Measurements from ENCODE around the gene POLR3K. TPM values are rescaled to one million over a fixed set of nuclear protein-coding genes. Genes with fewer than 3 reads are reported as not detected.
"Not testable (repeated sequence)": the region's sequence is repeated elsewhere in the genome, so short reads cannot be mapped to it uniquely, and the experiment has no call there.

The POLR3K gene
- total and polyA plus RNA-seq, 4 donors, result 2.8 to 9.8 (median 7.4) TPM

DNA sequence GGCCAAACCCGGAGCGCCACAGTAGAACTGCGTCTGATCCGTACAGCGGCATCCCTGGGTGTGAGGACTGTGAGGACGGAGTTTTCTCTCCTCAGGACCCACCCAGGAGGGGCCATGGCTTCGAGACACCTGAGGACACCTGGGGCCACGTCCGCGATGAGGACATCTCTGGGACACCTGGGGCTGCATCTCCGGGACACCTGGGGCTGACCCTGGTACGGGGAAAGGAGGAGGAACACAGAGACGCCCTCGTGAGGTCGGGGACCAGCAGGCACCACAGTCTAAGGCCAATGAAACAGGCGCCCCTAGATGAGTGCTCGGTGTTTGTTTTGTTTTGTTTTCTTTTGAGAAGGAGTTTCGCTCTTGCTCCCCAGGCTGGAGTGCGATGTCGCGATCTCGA, 29.3 kb downstream of the POLR3K start:
- H3K9me3 ChIP-seq (ENCODE audit: control insufficient read depth in 4 of 4, low read length in 3 of 4); H3K4me1 ChIP-seq (ENCODE audit: control insufficient read depth in 4 of 4, insufficient read depth in 4 of 4, low read length in 3 of 4); H3K36me3 ChIP-seq (ENCODE audit: control insufficient read depth in 4 of 4, insufficient read depth in 3 of 4, low read depth in 1 of 4, low read length in 3 of 4); H3K4me3 ChIP-seq (ENCODE audit: low read depth in 1 of 3, low read length in 3 of 3); DNase-seq (ENCODE audit: low spot score); H3K9ac ChIP-seq (ENCODE audit: low read depth in 1 of 2, low read length in 2 of 2); H3K27ac ChIP-seq (ENCODE audit: low read depth in 1 of 2, low read length in 2 of 2); H3K27me3 ChIP-seq (ENCODE audit: control insufficient read depth in 4 of 4, insufficient read depth in 4 of 4, low read length in 3 of 4): not testable (repeated sequence)
- WGBS, result 89% methylated on average over 16 of the region's 22 CpGs

GRCh38 chr16:20886-21285, 32.5 kb downstream of the POLR3K start:
- WGBS, result 89% methylated on average over 12 of the region's 12 CpGs
- not testable (repeated sequence) for H3K9me3 ChIP-seq (ENCODE audit: control insufficient read depth in 4 of 4, low read length in 3 of 4); H3K4me1 ChIP-seq (ENCODE audit: control insufficient read depth in 4 of 4, insufficient read depth in 4 of 4, low read length in 3 of 4); H3K27me3 ChIP-seq (ENCODE audit: control insufficient read depth in 4 of 4, insufficient read depth in 4 of 4, low read length in 3 of 4); DNase-seq (ENCODE audit: low spot score); H3K27ac ChIP-seq (ENCODE audit: low read depth in 1 of 2, low read length in 2 of 2); H3K36me3 ChIP-seq (ENCODE audit: control insufficient read depth in 4 of 4, insufficient read depth in 3 of 4, low read depth in 1 of 4, low read length in 3 of 4); H3K9ac ChIP-seq (ENCODE audit: low read depth in 1 of 2, low read length in 2 of 2); H3K4me3 ChIP-seq (ENCODE audit: low read depth in 1 of 3, low read length in 3 of 3)

- not testable (repeated sequence) for H3K4me3 ChIP-seq (ENCODE audit: low read depth in 1 of 3, low read length in 3 of 3); H3K9ac ChIP-seq (ENCODE audit: low read depth in 1 of 2, low read length in 2 of 2); H3K36me3 ChIP-seq (ENCODE audit: control insufficient read depth in 4 of 4, insufficient read depth in 3 of 4, low read depth in 1 of 4, low read length in 3 of 4); H3K27ac ChIP-seq (ENCODE audit: low read depth in 1 of 2, low read length in 2 of 2); H3K27me3 ChIP-seq (ENCODE audit: control insufficient read depth in 4 of 4, insufficient read depth in 4 of 4, low read length in 3 of 4); H3K4me1 ChIP-seq (ENCODE audit: control insufficient read depth in 4 of 4, insufficient read depth in 4 of 4, low read length in 3 of 4); DNase-seq (ENCODE audit: low spot score); H3K9me3 ChIP-seq (ENCODE audit: control insufficient read depth in 4 of 4, low read length in 3 of 4)
- WGBS, result 92% methylated on average over 19 of the region's 20 CpGs
These were observed 36.2 kb downstream of the POLR3K start for GRCh38 chr16:17062-17765.

- TF ChIP-seq RAD21 (IDR thresholded peaks at IDR 0.05), result peak; percentile 9 to 45
- TF ChIP-seq, protein P1, sequence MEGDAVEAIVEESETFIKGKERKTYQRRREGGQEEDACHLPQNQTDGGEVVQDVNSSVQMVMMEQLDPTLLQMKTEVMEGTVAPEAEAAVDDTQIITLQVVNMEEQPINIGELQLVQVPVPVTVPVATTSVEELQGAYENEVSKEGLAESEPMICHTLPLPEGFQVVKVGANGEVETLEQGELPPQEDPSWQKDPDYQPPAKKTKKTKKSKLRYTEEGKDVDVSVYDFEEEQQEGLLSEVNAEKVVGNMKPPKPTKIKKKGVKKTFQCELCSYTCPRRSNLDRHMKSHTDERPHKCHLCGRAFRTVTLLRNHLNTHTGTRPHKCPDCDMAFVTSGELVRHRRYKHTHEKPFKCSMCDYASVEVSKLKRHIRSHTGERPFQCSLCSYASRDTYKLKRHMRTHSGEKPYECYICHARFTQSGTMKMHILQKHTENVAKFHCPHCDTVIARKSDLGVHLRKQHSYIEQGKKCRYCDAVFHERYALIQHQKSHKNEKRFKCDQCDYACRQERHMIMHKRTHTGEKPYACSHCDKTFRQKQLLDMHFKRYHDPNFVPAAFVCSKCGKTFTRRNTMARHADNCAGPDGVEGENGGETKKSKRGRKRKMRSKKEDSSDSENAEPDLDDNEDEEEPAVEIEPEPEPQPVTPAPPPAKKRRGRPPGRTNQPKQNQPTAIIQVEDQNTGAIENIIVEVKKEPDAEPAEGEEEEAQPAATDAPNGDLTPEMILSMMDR (IDR thresholded peaks at IDR 0.05; ENCODE audit: low read depth, low read length, missing input control), result peak; percentile 51
- 44% methylated on average over 12 of the region's 27 CpGs for WGBS
- not testable (repeated sequence) for DNase-seq (ENCODE audit: low spot score); H3K27ac ChIP-seq (ENCODE audit: low read depth in 1 of 2, low read length in 2 of 2); H3K4me3 ChIP-seq (ENCODE audit: low read depth in 1 of 3, low read length in 3 of 3); H3K27me3 ChIP-seq (ENCODE audit: control insufficient read depth in 4 of 4, insufficient read depth in 4 of 4, low read length in 3 of 4); H3K4me1 ChIP-seq (ENCODE audit: control insufficient read depth in 4 of 4, insufficient read depth in 4 of 4, low read length in 3 of 4); H3K36me3 ChIP-seq (ENCODE audit: control insufficient read depth in 4 of 4, insufficient read depth in 3 of 4, low read depth in 1 of 4, low read length in 3 of 4); H3K9ac ChIP-seq (ENCODE audit: low read depth in 1 of 2, low read length in 2 of 2); H3K9me3 ChIP-seq (ENCODE audit: control insufficient read depth in 4 of 4, low read length in 3 of 4)
These were observed 42.6 kb downstream of the POLR3K start for GRCh38 chr16:10772-11171.

- Histone ChIP-seq H3K27me3 (ENCODE audit: control insufficient read depth in 4 of 4, insufficient read depth in 4 of 4, low read length in 3 of 4) (no peaks in the 10 kb centered on the region), H3K4me3 (ENCODE audit: low read depth in 1 of 3, low read length in 3 of 3) (no peak overlapping the region), H3K9ac (ENCODE audit: low read depth in 1 of 2, low read length in 2 of 2) (no peak overlapping the region), H3K9me3 (ENCODE audit: control insufficient read depth in 4 of 4, low read length in 3 of 4) (no peaks in the 10 kb centered on the region), H3K4me1 (ENCODE audit: control insufficient read depth in 4 of 4, insufficient read depth in 4 of 4, low read length in 3 of 4) (no peaks in the 10 kb centered on the region), H3K36me3 (ENCODE audit: control insufficient read depth in 4 of 4, insufficient read depth in 3 of 4, low read depth in 1 of 4, low read length in 3 of 4) (no peaks in the 10 kb centered on the region), H3K27ac (ENCODE audit: low read depth in 1 of 2, low read length in 2 of 2) (no peak overlapping the region)
- TF ChIP-seq TAF1 (conservative IDR thresholded peaks at IDR 0.05), result no peak
- no peak for TF ChIP-seq SP1 (IDR thresholded peaks at IDR 0.05)
- TF ChIP-seq, protein P2, sequence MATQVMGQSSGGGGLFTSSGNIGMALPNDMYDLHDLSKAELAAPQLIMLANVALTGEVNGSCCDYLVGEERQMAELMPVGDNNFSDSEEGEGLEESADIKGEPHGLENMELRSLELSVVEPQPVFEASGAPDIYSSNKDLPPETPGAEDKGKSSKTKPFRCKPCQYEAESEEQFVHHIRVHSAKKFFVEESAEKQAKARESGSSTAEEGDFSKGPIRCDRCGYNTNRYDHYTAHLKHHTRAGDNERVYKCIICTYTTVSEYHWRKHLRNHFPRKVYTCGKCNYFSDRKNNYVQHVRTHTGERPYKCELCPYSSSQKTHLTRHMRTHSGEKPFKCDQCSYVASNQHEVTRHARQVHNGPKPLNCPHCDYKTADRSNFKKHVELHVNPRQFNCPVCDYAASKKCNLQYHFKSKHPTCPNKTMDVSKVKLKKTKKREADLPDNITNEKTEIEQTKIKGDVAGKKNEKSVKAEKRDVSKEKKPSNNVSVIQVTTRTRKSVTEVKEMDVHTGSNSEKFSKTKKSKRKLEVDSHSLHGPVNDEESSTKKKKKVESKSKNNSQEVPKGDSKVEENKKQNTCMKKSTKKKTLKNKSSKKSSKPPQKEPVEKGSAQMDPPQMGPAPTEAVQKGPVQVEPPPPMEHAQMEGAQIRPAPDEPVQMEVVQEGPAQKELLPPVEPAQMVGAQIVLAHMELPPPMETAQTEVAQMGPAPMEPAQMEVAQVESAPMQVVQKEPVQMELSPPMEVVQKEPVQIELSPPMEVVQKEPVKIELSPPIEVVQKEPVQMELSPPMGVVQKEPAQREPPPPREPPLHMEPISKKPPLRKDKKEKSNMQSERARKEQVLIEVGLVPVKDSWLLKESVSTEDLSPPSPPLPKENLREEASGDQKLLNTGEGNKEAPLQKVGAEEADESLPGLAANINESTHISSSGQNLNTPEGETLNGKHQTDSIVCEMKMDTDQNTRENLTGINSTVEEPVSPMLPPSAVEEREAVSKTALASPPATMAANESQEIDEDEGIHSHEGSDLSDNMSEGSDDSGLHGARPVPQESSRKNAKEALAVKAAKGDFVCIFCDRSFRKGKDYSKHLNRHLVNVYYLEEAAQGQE (IDR thresholded peaks at IDR 0.05), result no peak
- TF ChIP-seq RXRA (IDR thresholded peaks at IDR 0.05), result no peak
- no peak for TF ChIP-seq NR2F2 (IDR thresholded peaks at IDR 0.05)
- no peak for TF ChIP-seq JUND (IDR thresholded peaks at IDR 0.05)
- no peak for TF ChIP-seq FOXA2 (IDR thresholded peaks at IDR 0.05)
- TF ChIP-seq EGR1 (IDR thresholded peaks at IDR 0.05; ENCODE audit: low read depth in 2 of 2), result no peak
- 65% methylated on average over 48 of the region's 48 CpGs for WGBS
- DNase-seq (ENCODE audit: low spot score), result no peak
These were observed 43.3 kb downstream of the POLR3K start for GRCh38 chr16:9903-10665.

Data from liver (tissue), 9 donors.